Measurements from ENCODE around the gene PLA1A.

DNA sequence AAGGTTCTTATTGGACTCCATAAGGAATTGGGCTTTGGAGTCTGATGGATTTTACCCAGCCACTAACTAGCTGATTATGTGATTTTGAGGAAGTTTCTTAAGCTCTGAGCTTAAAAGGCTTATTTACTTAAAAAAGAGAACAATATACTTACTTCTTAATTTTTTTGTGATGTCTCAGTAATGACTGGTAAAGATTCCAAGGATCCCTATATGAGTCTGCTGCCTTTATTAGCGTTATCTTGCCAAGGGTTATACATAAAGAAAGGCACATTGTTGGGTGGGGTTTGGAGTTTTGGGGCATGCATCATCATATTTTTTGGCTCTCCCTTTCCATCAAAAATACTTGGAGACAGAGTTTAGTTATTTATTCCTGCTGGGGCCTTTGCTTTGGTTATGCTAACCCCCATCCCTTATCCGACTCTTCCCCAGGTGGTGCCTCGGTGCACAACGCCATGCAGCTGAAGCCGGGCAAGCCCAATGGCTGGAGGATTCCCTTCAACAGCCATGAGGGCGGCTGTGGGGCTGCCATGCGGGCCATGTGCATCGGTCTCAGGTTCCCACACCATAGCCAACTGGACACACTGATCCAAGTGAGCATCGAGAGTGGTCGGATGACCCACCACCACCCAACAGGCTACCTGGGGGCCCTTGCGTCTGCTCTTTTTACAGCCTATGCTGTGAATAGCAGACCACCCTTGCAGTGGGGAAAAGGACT is 11.7 kb upstream of the PLA1A start:
- TF ChIP-seq, protein P1, sequence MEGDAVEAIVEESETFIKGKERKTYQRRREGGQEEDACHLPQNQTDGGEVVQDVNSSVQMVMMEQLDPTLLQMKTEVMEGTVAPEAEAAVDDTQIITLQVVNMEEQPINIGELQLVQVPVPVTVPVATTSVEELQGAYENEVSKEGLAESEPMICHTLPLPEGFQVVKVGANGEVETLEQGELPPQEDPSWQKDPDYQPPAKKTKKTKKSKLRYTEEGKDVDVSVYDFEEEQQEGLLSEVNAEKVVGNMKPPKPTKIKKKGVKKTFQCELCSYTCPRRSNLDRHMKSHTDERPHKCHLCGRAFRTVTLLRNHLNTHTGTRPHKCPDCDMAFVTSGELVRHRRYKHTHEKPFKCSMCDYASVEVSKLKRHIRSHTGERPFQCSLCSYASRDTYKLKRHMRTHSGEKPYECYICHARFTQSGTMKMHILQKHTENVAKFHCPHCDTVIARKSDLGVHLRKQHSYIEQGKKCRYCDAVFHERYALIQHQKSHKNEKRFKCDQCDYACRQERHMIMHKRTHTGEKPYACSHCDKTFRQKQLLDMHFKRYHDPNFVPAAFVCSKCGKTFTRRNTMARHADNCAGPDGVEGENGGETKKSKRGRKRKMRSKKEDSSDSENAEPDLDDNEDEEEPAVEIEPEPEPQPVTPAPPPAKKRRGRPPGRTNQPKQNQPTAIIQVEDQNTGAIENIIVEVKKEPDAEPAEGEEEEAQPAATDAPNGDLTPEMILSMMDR (IDR thresholded peaks at IDR 0.05) = no peak
- no peak for TF ChIP-seq POLR2A (IDR thresholded peaks at IDR 0.05)
